ENCODE measurements around the gene FLT3LG. TPM values are rescaled to one million over a fixed set of nuclear protein-coding genes. Genes with fewer than 3 reads are reported as not detected.
A peak's percentile ranks its signal among the peaks of the same experiment; 100 is the strongest.

FLT3LG gene
- total RNA-seq, 4 donors from 2014 or later = 3.1 to 21.0 (median 7.6) TPM

- H3K4me3 ChIP-seq = peak overlapping the region in 1 of 2 donors; percentile 73
- peaks cover 7 to 39% (median 18%) of the 10 kb centered on the region in 3 donors for H3K4me1 ChIP-seq
- peaks cover 7 to 62% of the 10 kb centered on the region in 2 donors for H3K36me3 ChIP-seq
- no peaks in the 10 kb centered on the region for H3K27me3 ChIP-seq
- TF ChIP-seq EP300 (IDR thresholded peaks at IDR 0.05) = no peak
- TF ChIP-seq POLR2A (IDR thresholded peaks at IDR 0.05) = no peak
- TF ChIP-seq POLR2AphosphoS5 (IDR thresholded peaks at IDR 0.05) = no peak
- TF ChIP-seq, protein P1, sequence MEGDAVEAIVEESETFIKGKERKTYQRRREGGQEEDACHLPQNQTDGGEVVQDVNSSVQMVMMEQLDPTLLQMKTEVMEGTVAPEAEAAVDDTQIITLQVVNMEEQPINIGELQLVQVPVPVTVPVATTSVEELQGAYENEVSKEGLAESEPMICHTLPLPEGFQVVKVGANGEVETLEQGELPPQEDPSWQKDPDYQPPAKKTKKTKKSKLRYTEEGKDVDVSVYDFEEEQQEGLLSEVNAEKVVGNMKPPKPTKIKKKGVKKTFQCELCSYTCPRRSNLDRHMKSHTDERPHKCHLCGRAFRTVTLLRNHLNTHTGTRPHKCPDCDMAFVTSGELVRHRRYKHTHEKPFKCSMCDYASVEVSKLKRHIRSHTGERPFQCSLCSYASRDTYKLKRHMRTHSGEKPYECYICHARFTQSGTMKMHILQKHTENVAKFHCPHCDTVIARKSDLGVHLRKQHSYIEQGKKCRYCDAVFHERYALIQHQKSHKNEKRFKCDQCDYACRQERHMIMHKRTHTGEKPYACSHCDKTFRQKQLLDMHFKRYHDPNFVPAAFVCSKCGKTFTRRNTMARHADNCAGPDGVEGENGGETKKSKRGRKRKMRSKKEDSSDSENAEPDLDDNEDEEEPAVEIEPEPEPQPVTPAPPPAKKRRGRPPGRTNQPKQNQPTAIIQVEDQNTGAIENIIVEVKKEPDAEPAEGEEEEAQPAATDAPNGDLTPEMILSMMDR (IDR thresholded peaks at IDR 0.05) = no peak
- ATAC-seq = no peak
- H3K9me3 ChIP-seq = no peaks in the 10 kb centered on the region
- 60% methylated on average over 3 of the region's 15 CpGs; no CpG with 5 or more reads in 1 of the 2 donors for WGBS, 2 donors (ENCODE audit: low coverage in 1 of 2)
- peak overlapping the region in 3 of 4 donors; percentile 90 to 93 (median 93) for H3K27ac ChIP-seq
Measured at GRCh38 chr19:49489601-49490167, 15.7 kb downstream of the FLT3LG start.

- Histone ChIP-seq H3K27me3 (no peaks in the 10 kb centered on the region), H3K9me3 (no peaks in the 10 kb centered on the region), H3K27ac (peak overlapping the region in 3 of 4 donors; percentile 49 to 93 (median 90)), H3K36me3 (peaks cover 7 to 58% of the 10 kb centered on the region in 2 donors), H3K4me1 (peaks cover 7 to 44% (median 22%) of the 10 kb centered on the region in 3 donors), H3K4me3 (no peak overlapping the region)
- TF ChIP-seq POLR2AphosphoS5 (IDR thresholded peaks at IDR 0.05) (no peak), POLR2A (IDR thresholded peaks at IDR 0.05) (no peak)
- TF ChIP-seq, protein P1 (IDR thresholded peaks at IDR 0.05) = peak in 1 of 4 experiments; percentile 9
- no peak for ATAC-seq
- 100% methylated on average over 2 of the region's 27 CpGs; no CpG with 5 or more reads in 1 of the 2 donors for WGBS, 2 donors (ENCODE audit: low coverage in 1 of 2)
Measured at GRCh38 chr19:49490287-49491029, 16.4 kb downstream of the FLT3LG start.

DNA sequence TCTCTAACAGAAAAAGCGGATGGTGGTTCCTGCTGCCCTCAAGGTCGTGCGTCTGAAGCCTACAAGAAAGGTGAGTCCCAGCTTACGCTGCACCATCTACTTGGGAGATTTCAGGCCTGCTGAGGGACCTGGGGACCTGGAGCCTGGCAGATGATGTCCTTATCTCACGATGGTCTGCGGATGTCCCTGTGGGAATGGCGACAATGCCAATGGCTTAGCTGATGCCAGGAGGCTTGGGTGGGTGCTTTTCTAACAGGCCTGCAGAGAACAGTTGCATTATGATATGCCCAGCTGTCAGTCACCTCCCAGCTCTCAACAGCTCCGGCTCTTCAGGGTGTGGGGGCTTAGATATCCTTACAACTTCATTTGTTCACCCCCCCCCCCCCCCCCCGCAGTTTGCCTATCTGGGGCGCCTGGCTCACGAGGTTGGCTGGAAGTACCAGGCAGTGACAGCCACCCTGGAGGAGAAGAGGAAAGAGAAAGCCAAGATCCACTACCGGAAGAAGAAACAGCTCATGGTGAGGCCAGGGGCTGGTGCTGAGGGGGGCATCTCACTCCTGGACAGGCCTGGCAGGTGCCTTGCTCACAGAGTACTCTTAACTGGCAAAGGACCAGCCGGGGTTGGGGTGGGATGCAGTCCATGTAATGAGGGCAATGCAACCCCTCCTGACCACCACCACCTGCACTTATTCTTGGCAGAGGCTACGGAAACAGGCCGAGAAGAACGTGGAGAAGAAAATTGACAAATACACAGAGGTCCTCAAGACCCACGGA is 17.2 kb downstream of the FLT3LG start:
- ATAC-seq = no peak
- TF ChIP-seq POLR2A (IDR thresholded peaks at IDR 0.05) (no peak), POLR2AphosphoS5 (IDR thresholded peaks at IDR 0.05) (no peak), EP300 (IDR thresholded peaks at IDR 0.05) (no peak)
- TF ChIP-seq, protein P1 (IDR thresholded peaks at IDR 0.05) = no peak
- H3K36me3 ChIP-seq = peaks cover 7 to 50% of the 10 kb centered on the region in 2 donors
- no peak overlapping the region for H3K4me3 ChIP-seq
- H3K4me1 ChIP-seq = peaks cover 7 to 47% (median 23%) of the 10 kb centered on the region in 3 donors
- no peaks in the 10 kb centered on the region for H3K9me3 ChIP-seq
- 58 to 92% methylated on average over 4 of the region's 17 CpGs for WGBS, 2 donors (ENCODE audit: low coverage in 1 of 2)
- peak overlapping the region in 3 of 4 donors; percentile 35 to 93 (median 49) for H3K27ac ChIP-seq
- no peaks in the 10 kb centered on the region for H3K27me3 ChIP-seq

- no peak for ATAC-seq
- H3K9me3 ChIP-seq = no peaks in the 10 kb centered on the region
- no peak overlapping the region for H3K27ac ChIP-seq
- TF ChIP-seq EP300 (IDR thresholded peaks at IDR 0.05) (no peak), POLR2AphosphoS5 (IDR thresholded peaks at IDR 0.05) (no peak), POLR2A (IDR thresholded peaks at IDR 0.05) (no peak)
- TF ChIP-seq, protein P1 (IDR thresholded peaks at IDR 0.05) = no peak
- H3K4me1 ChIP-seq = peaks cover 7 to 44% (median 20%) of the 10 kb centered on the region in 3 donors
- H3K4me3 ChIP-seq = no peak overlapping the region
- peaks cover 7 to 50% of the 10 kb centered on the region in 2 donors for H3K36me3 ChIP-seq
- H3K27me3 ChIP-seq = no peaks in the 10 kb centered on the region
- 24 to 63% methylated on average over 2 to 6 of the region's 7 CpGs for WGBS, 2 donors (ENCODE audit: low coverage in 1 of 2)
Measured at GRCh38 chr19:49491804-49492572, 18.0 kb downstream of the FLT3LG start.

Data from gastroesophageal sphincter (tissue), 4 donors.